GM12878 (cell line): Measurements from ENCODE around the gene ASTL.
A peak's percentile ranks its signal among the peaks of the same experiment; 100 is the strongest.

Experiments
- CEBPB ChIP-seq, 2 experiments: fragments of 150-350 bp in 1 of 2; IDR thresholded peaks; 2 replicates each; pipeline ENCODE4 v1.6.1; 2012 to 2014; ENCODE audit warnings: low read depth in 2 of 2, low read length in 2 of 2, borderline replicate concordance in 1 of 2, inconsistent platforms in 1 of 2
- EP300 ChIP-seq, 2 experiments: fragments of 150-350 bp in 1 of 2; IDR thresholded peaks; 2 replicates each; pipeline ENCODE4 v1.6.1; 2011 to 2012; ENCODE audit warnings: low read depth in 2 of 2, low read length in 2 of 2, borderline replicate concordance in 1 of 2, improper control_type of control experiment in 1 of 2, inconsistent platforms in 1 of 2; ENCODE audit not compliant: control insufficient read depth in 1 of 2
- EZH2 ChIP-seq: IDR thresholded peaks from 2 replicates; pipeline ENCODE4 v1.6.1; 2012; ENCODE audit warnings: low read depth, mild to moderate bottlenecking, control low read depth, inconsistent platforms, low read length, borderline replicate concordance; ENCODE audit not compliant: control insufficient read depth
- FOXM1 ChIP-seq: IDR thresholded peaks from 2 replicates; pipeline ENCODE4 v1.6.1; 2012; ENCODE audit warnings: low read depth, mild to moderate bottlenecking, inconsistent platforms, low read length, moderate library complexity
- TAF1 ChIP-seq: IDR thresholded peaks from 2 replicates; pipeline ENCODE4 v1.6.1; 2011; ENCODE audit warnings: mild to moderate bottlenecking, low read depth, low read length, borderline replicate concordance
- TF ChIP-seq, protein P1 (sequence below), 3 experiments: IDR thresholded peaks in 2 of 3; conservative IDR thresholded peaks in 1 of 3; 2 replicates each; pipeline ENCODE4 v1.5.1; 2011; ENCODE audit warnings: low read depth in 3 of 3, low read length in 3 of 3, mild to moderate bottlenecking in 3 of 3, control low read depth in 2 of 3, moderate library complexity in 2 of 3, inconsistent platforms in 1 of 3, mixed read lengths in 1 of 3; ENCODE audit not compliant: control insufficient read depth in 2 of 3, insufficient read depth in 1 of 3; ENCODE audit errors: extremely low read depth in 1 of 3

GRCh38 chr2:96164459-96165184, 26.3 kb upstream of the ASTL start:
- TF ChIP-seq, protein P1, sequence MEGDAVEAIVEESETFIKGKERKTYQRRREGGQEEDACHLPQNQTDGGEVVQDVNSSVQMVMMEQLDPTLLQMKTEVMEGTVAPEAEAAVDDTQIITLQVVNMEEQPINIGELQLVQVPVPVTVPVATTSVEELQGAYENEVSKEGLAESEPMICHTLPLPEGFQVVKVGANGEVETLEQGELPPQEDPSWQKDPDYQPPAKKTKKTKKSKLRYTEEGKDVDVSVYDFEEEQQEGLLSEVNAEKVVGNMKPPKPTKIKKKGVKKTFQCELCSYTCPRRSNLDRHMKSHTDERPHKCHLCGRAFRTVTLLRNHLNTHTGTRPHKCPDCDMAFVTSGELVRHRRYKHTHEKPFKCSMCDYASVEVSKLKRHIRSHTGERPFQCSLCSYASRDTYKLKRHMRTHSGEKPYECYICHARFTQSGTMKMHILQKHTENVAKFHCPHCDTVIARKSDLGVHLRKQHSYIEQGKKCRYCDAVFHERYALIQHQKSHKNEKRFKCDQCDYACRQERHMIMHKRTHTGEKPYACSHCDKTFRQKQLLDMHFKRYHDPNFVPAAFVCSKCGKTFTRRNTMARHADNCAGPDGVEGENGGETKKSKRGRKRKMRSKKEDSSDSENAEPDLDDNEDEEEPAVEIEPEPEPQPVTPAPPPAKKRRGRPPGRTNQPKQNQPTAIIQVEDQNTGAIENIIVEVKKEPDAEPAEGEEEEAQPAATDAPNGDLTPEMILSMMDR (IDR thresholded peaks at IDR 0.05 in 2 of 3, conservative IDR thresholded peaks at IDR 0.05 in 1 of 3; ENCODE audit: control insufficient read depth in 2 of 3, extremely low read depth in 1 of 3, insufficient read depth in 1 of 3, low read depth in 3 of 3, low read length in 3 of 3): peak in 1 of 3 experiments; percentile 11; a peak in 2 of 6 replicates
- TF ChIP-seq TAF1 (peak; percentile 41; the same call in 1 of the 2 replicates), CEBPB (IDR thresholded peaks at IDR 0.05; ENCODE audit: borderline replicate concordance in 1 of 2, low read depth in 2 of 2, low read length in 2 of 2) (no peak), EZH2 (no peak), EP300 (IDR thresholded peaks at IDR 0.05; ENCODE audit: borderline replicate concordance in 1 of 2, control insufficient read depth in 1 of 2, low read depth in 2 of 2, low read length in 2 of 2) (no peak; a peak in 1 of 4 replicates), FOXM1 (no peak)
